Liver (tissue), 9 donors: ENCODE measurements around the gene ZNF710. TPM values are rescaled to one million over a fixed set of nuclear protein-coding genes. Genes with fewer than 3 reads are reported as not detected.

ENCODE experiments used
- DNase-seq: peaks from one replicate; pipeline ENCODE4 v3.0.0-alpha.2; 2017; ENCODE audit warnings: low spot score
- H3K27ac ChIP-seq, 2 donors: one replicate each; pipeline ENCODE4 v1.7.0; 2013; ENCODE audit warnings: inconsistent platforms in 2 of 2, low read length in 2 of 2, control low read depth in 1 of 2, low read depth in 1 of 2, mild to moderate bottlenecking in 1 of 2
- H3K27me3 ChIP-seq, 4 donors: one replicate each; pipeline versions ENCODE4 v1.6.1 to v1.7.0; 2013; ENCODE audit warnings: low read length in 3 of 4, inconsistent platforms in 1 of 4, mild to moderate bottlenecking in 1 of 4, moderate library complexity in 1 of 4; ENCODE audit not compliant: control insufficient read depth in 4 of 4, insufficient read depth in 4 of 4
- H3K36me3 ChIP-seq, 4 donors: one replicate each; pipeline versions ENCODE4 v1.6.1 to v1.7.0; 2013; ENCODE audit warnings: low read length in 3 of 4, mild to moderate bottlenecking in 3 of 4, low read depth in 1 of 4, moderate library complexity in 1 of 4; ENCODE audit not compliant: control insufficient read depth in 4 of 4, insufficient read depth in 3 of 4
- H3K4me1 ChIP-seq, 4 donors: one replicate each; pipeline versions ENCODE4 v1.6.1 to v1.7.0; 2013; ENCODE audit warnings: low read length in 3 of 4, mild to moderate bottlenecking in 3 of 4, moderate library complexity in 1 of 4; ENCODE audit not compliant: control insufficient read depth in 4 of 4, insufficient read depth in 4 of 4
- H3K4me3 ChIP-seq, 3 donors: one replicate each; pipeline versions ENCODE4 v1.6.1 to v1.7.0; 2013; ENCODE audit warnings: low read length in 3 of 3, control low read depth in 1 of 3, low read depth in 1 of 3, mild to moderate bottlenecking in 1 of 3
- H3K9ac ChIP-seq, 2 donors: one replicate each; pipeline ENCODE4 v1.7.0; 2013; ENCODE audit warnings: low read length in 2 of 2, mild to moderate bottlenecking in 2 of 2, moderate library complexity in 2 of 2, control low read depth in 1 of 2, low read depth in 1 of 2
- H3K9me3 ChIP-seq, 4 donors: one replicate each; pipeline versions ENCODE4 v1.6.1 to v1.7.0; 2013; ENCODE audit warnings: low read length in 3 of 4; ENCODE audit not compliant: control insufficient read depth in 4 of 4
- ATF3 ChIP-seq: IDR thresholded peaks from 2 replicates; pipeline ENCODE4 v1.6.1; 2016; ENCODE audit warnings: antibody characterized with exemption
- CTCF ChIP-seq: fragments of 150-350 bp; IDR thresholded peaks from 2 replicates; pipeline ENCODE4 v1.5.1; 2017; ENCODE audit warnings: improper control_type of control experiment, low read depth, low read length; ENCODE audit not compliant: missing input control
- FOXA2 ChIP-seq: IDR thresholded peaks from 2 replicates; pipeline ENCODE4 v1.6.1; 2016; ENCODE audit warnings: antibody characterized with exemption
- HNF4A ChIP-seq, 2 donors: conservative IDR thresholded peaks; 2 replicates each; pipeline ENCODE4 v1.6.1; 2016; ENCODE audit warnings: antibody characterized with exemption in 2 of 2, mild to moderate bottlenecking in 2 of 2
- JUND ChIP-seq, 2 donors: IDR thresholded peaks; 2 replicates each; pipeline ENCODE4 v1.6.1; 2016; ENCODE audit warnings: antibody characterized with exemption in 2 of 2
- NR2F2 ChIP-seq: IDR thresholded peaks from 2 replicates; pipeline ENCODE4 v1.6.1; 2016; ENCODE audit warnings: antibody characterized with exemption
- RAD21 ChIP-seq, 2 donors: IDR thresholded peaks; 2 replicates each; pipeline ENCODE4 v1.6.1; 2016; ENCODE audit warnings: antibody characterized with exemption in 2 of 2, mild to moderate bottlenecking in 2 of 2
- RXRA ChIP-seq, 2 donors: IDR thresholded peaks; 2 replicates each; pipeline ENCODE4 v1.6.1; 2017 to 2018; ENCODE audit warnings: antibody characterized with exemption in 2 of 2, mild to moderate bottlenecking in 1 of 2
- SP1 ChIP-seq: IDR thresholded peaks from 2 replicates; pipeline ENCODE4 v1.6.1; 2018; ENCODE audit warnings: antibody characterized with exemption, mild to moderate bottlenecking
- TAF1 ChIP-seq: conservative IDR thresholded peaks from 2 replicates; pipeline ENCODE4 v1.6.1; 2016; ENCODE audit warnings: antibody characterized with exemption, mild to moderate bottlenecking
- ZBTB33 ChIP-seq: IDR thresholded peaks from 2 replicates; pipeline ENCODE4 v1.6.1; 2016; ENCODE audit warnings: antibody characterized with exemption
- WGBS: extraction: QIAGEN DNeasy Blood & Tissue Kit; methylation state at CpG from one replicate; pipeline ENCODE4 v1.1.7; 2013; 5-methylcytosine and 5-hydroxymethylcytosine counted together
- polyA plus RNA-seq, 2 donors: library from polyadenylated mRNA; stranded (reverse) in 1 of 2; unstranded in 1 of 2; fragments of 200-250 nt in 1 of 2; fragments of >200 nt in 1 of 2; fragmentation: Nextera tagmentation in 1 of 2; extraction: Ambion mirVana in 1 of 2; gene quantifications; one replicate each; pipeline versions ENCODE4 v1.2.1 to v1.2.3, GENCODE V29; 2013 to 2015
- total RNA-seq, 2 donors: library from RNA; depleted of rRNA; stranded (reverse); fragments of >200 nt; gene quantifications; one replicate each; pipeline ENCODE4 v1.2.3, GENCODE V29; 2014
- TF ChIP-seq, protein P1 (sequence below): IDR thresholded peaks from 2 replicates; pipeline ENCODE4 v1.6.1; 2016; ENCODE audit warnings: antibody characterized with exemption
- TF ChIP-seq, protein P2 (sequence below): IDR thresholded peaks from 2 replicates; pipeline ENCODE4 v1.6.1; 2016; ENCODE audit warnings: antibody characterized with exemption, mild to moderate bottlenecking
- donor health status: healthy.
- donor health status: healthy.
- donor health status: healthy.
- donor health status: healthy.
- donor health status: healthy.

ZNF710 gene
- total and polyA plus RNA-seq, 4 donors, result 1.9 to 15.3 (median 5.4) TPM

- TF ChIP-seq RAD21 (IDR thresholded peaks at IDR 0.05) (no peak), TAF1 (no peak)
Measured at GRCh38 chr15:90062462-90062932, 61.4 kb downstream of the ZNF710 start (continued).

DNA sequence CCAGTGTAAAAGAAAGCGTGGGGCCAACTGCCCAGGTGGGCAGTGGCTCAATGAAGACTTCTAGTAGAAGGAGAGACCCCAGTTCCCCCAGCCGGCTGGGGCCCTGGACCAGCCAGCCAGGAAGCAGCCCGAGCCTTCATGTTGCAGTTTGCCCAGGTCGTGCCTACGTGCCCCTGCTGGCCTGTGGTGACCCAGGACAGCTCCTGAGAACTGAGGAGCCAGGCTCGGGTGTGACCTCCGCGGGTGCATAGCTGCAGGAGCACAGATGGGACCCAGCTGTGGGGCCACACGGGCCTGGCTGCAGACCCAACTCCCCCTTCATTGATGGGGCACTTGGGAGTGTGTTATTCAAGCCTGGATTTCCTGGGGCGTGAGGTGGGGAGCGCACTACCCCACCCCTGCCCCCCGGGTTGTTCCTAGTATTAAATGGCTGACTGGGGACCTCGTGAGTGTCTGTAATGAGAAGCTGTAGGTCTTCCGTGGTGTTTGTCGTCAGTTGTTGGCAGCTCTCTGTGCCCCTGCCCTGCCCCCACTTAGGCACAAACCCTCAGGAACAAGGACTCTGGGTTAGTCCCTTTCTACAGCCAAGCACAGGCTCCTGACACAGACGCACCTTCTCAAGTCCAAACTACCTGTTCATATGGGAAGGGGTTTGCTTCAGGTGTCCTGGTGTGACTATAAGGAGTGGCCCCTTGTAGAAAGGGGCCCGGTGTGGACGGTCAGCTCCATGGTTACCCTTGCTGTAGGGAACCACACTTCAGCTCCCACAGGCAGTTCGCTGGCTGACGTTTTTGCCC is 62.0 kb downstream of the ZNF710 start:
- 78% methylated on average over 20 of the region's 20 CpGs for WGBS
- no peak for DNase-seq
- no peak overlapping the region for H3K4me3 ChIP-seq
- H3K9ac ChIP-seq, result no peak overlapping the region
- peaks cover 0 to 14% (median 3%) of the 10 kb centered on the region in 4 donors for H3K4me1 ChIP-seq
- peaks cover 0 to 5% (median under 1%) of the 10 kb centered on the region in 4 donors for H3K36me3 ChIP-seq
- peak overlapping the region; percentile 65 to 79 for H3K27ac ChIP-seq
- TF ChIP-seq, protein P1, sequence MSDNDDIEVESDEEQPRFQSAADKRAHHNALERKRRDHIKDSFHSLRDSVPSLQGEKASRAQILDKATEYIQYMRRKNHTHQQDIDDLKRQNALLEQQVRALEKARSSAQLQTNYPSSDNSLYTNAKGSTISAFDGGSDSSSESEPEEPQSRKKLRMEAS, result no peak
- TF ChIP-seq CTCF (no peak), NR2F2 (no peak), FOXA2 (no peak), SP1 (no peak), HNF4A (conservative IDR thresholded peaks at IDR 0.05) (no peak), ZBTB33 (no peak), RXRA (IDR thresholded peaks at IDR 0.05) (no peak), JUND (IDR thresholded peaks at IDR 0.05) (no peak), ATF3 (no peak)
- TF ChIP-seq, protein P2, sequence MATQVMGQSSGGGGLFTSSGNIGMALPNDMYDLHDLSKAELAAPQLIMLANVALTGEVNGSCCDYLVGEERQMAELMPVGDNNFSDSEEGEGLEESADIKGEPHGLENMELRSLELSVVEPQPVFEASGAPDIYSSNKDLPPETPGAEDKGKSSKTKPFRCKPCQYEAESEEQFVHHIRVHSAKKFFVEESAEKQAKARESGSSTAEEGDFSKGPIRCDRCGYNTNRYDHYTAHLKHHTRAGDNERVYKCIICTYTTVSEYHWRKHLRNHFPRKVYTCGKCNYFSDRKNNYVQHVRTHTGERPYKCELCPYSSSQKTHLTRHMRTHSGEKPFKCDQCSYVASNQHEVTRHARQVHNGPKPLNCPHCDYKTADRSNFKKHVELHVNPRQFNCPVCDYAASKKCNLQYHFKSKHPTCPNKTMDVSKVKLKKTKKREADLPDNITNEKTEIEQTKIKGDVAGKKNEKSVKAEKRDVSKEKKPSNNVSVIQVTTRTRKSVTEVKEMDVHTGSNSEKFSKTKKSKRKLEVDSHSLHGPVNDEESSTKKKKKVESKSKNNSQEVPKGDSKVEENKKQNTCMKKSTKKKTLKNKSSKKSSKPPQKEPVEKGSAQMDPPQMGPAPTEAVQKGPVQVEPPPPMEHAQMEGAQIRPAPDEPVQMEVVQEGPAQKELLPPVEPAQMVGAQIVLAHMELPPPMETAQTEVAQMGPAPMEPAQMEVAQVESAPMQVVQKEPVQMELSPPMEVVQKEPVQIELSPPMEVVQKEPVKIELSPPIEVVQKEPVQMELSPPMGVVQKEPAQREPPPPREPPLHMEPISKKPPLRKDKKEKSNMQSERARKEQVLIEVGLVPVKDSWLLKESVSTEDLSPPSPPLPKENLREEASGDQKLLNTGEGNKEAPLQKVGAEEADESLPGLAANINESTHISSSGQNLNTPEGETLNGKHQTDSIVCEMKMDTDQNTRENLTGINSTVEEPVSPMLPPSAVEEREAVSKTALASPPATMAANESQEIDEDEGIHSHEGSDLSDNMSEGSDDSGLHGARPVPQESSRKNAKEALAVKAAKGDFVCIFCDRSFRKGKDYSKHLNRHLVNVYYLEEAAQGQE, result no peak
- no peaks in the 10 kb centered on the region for H3K27me3 ChIP-seq
- H3K9me3 ChIP-seq, result no peaks in the 10 kb centered on the region
